Measurements from ENCODE around the gene MIX23. TPM values are rescaled to one million over a fixed set of nuclear protein-coding genes. Genes with fewer than 3 reads are reported as not detected.

The MIX23 gene
- total and polyA plus RNA-seq, 2 of the 4 experiments (the other 2 are of a cell fraction), result 10.0 to 26.7 TPM

DNA sequence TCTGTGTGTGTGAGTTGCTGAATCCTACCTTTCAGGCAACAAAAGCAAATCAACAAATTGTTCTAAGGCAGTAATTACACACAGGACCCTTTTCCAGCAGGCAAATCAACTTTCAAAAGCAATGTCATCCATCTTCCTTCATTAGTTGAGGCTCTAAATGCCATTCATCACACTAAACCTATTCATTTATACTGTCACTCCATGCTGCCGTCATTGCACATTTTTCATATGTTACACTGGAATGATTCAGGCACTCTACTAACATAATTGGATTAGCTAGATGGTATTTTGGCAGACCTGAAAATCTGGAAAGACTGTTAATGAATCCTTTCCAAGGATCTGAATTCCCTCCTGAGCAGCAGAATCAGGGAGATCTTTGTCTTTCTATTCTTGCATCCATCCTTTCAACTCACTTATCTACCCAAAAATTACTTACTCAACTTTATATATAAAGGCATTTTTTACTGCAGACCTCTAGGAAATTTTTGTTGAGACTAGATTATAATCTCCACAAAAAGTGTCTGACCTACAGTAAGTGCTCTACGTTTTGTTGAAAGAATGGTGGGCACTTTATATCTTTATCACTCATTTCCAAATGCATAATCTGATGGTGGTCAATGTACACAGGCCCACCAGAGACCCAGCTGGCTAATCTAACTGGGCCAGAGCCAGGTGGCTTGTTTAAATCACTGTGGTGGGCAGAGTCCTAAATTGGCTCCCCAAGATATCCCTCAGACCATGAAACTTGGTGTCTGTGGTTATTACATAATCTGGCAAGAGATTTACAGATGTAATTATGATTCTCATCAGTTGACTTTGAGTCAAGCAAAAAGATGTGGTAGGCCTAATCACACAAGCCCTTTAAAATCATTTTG, 25.0 kb downstream of the MIX23 start:
- H2BK5ac ChIP-seq (ENCODE audit: low read depth, low read length, poor library complexity, severe bottlenecking), result no peak overlapping the region
- H3K27ac ChIP-seq (ENCODE audit: insufficient read depth, low read length), result no peak overlapping the region
- CTCF ChIA-PET, result interaction anchor here (1.4 kb wide), 1 partner anchor 100 kb away, joined by 3 read pairs; no protein-coding TSS in a partner anchor
- no peak overlapping the region for H2BK20ac ChIP-seq (ENCODE audit: low read depth, low read length)
- H3K23ac ChIP-seq (ENCODE audit: low read depth, low read length), result no peak overlapping the region
- H2BK15ac ChIP-seq (ENCODE audit: low read depth, low read length), result no peak overlapping the region
- no peak overlapping the region for H3K9ac ChIP-seq (ENCODE audit: low read depth, low read length)
- BruUV-seq (replicated peaks), result no TSS peak
- H3K18ac ChIP-seq (ENCODE audit: low read depth, low read length), result no peak overlapping the region
- no peak overlapping the region for H2BK120ac ChIP-seq (ENCODE audit: low read depth, low read length)
- DNase-seq, result peak; percentile 1
- H3K4ac ChIP-seq (ENCODE audit: low read depth, low read length), result no peak overlapping the region
- no peak overlapping the region for H3K4me3 ChIP-seq (ENCODE audit: insufficient read depth, low read depth, low read length)
- H2AK9ac ChIP-seq (replicated peaks; ENCODE audit: low read depth, low read length, poor library complexity), result no peak overlapping the region
- POLR2A ChIA-PET (ENCODE audit: unreplicated experiment), result no interaction called here
- H3K4me1 ChIP-seq (ENCODE audit: control insufficient read depth, insufficient read depth, low read length), result no peaks in the 10 kb centered on the region
- H4K20me1 ChIP-seq (ENCODE audit: insufficient read depth, low read length), result no peaks in the 10 kb centered on the region
- no peak overlapping the region for H3K56ac ChIP-seq (ENCODE audit: extremely low read depth, insufficient read depth, low read length)
- H3K9me1 ChIP-seq (ENCODE audit: insufficient read depth, low read length), result no peaks in the 10 kb centered on the region
- no peaks in the 10 kb centered on the region for H3K9me3 ChIP-seq (ENCODE audit: control insufficient read depth, insufficient read depth, low read length)
- H3K79me1 ChIP-seq (ENCODE audit: low read depth in 1 of 2, low read length in 2 of 2), result no peaks in the 10 kb centered on the region
- in situ Hi-C loops (cut with MboI; ENCODE audit: low sequenced_read_pairs), result loop anchor here (10.0 kb wide), 1 partner anchor 253 kb away; no protein-coding TSS in a partner anchor
- no peak for TF ChIP-seq CEBPB (IDR thresholded peaks at IDR 0.05; ENCODE audit: low read depth, low read length)
- no peak for TF ChIP-seq RCOR1 (IDR thresholded peaks at IDR 0.05; ENCODE audit: insufficient replicate concordance, low read length)
- TF ChIP-seq RAD21 (IDR thresholded peaks at IDR 0.05; ENCODE audit: low read length), result no peak
- TF ChIP-seq CHD1 (IDR thresholded peaks at IDR 0.05; ENCODE audit: low read depth, low read length), result no peak
- TF ChIP-seq MAFK (IDR thresholded peaks at IDR 0.05; ENCODE audit: low read depth, low read length), result no peak
- TF ChIP-seq, protein P1, sequence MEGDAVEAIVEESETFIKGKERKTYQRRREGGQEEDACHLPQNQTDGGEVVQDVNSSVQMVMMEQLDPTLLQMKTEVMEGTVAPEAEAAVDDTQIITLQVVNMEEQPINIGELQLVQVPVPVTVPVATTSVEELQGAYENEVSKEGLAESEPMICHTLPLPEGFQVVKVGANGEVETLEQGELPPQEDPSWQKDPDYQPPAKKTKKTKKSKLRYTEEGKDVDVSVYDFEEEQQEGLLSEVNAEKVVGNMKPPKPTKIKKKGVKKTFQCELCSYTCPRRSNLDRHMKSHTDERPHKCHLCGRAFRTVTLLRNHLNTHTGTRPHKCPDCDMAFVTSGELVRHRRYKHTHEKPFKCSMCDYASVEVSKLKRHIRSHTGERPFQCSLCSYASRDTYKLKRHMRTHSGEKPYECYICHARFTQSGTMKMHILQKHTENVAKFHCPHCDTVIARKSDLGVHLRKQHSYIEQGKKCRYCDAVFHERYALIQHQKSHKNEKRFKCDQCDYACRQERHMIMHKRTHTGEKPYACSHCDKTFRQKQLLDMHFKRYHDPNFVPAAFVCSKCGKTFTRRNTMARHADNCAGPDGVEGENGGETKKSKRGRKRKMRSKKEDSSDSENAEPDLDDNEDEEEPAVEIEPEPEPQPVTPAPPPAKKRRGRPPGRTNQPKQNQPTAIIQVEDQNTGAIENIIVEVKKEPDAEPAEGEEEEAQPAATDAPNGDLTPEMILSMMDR (conservative IDR thresholded peaks at IDR 0.05; ENCODE audit: low read depth, low read length), result no peak
- no peak for TF ChIP-seq NFE2L2 (IDR thresholded peaks at IDR 0.05; ENCODE audit: low read depth, low read length)
- TF ChIP-seq POLR2A (IDR thresholded peaks at IDR 0.05; ENCODE audit: low read depth, low read length), result no peak
- peaks cover 5% of the 10 kb centered on the region for H3K36me3 ChIP-seq (ENCODE audit: control insufficient read depth, insufficient read depth, low read length)
- intact Hi-C loops (cut with micrococcal nuclease), result loop anchor here (2.0 to 10.0 kb wide), 2 partner anchors 553 to 811 kb away; no protein-coding TSS in a partner anchor
- no peak overlapping the region for H4K8ac ChIP-seq (ENCODE audit: low read depth in 2 of 2, low read length in 2 of 2)
- H4K5ac ChIP-seq (ENCODE audit: low read depth, low read length), result no peak overlapping the region
- no peak for ATAC-seq (ENCODE audit: low read depth)
- no peaks in the 10 kb centered on the region for H3K27me3 ChIP-seq (ENCODE audit: control insufficient read depth, insufficient read depth, low read length)
- WGBS, 2 experiments (ENCODE audit: extremely low coverage in 2 of 2, insufficient read length in 1 of 2), result no CpG with 5 or more reads among the region's 2 CpGs
- no peak overlapping the region for H4K91ac ChIP-seq (ENCODE audit: insufficient read depth, low read depth, low read length)
- no peak overlapping the region for H2AFZ ChIP-seq (replicated peaks; ENCODE audit: low read length, poor library complexity)
- H3K4me2 ChIP-seq (ENCODE audit: low read depth, low read length), result no peak overlapping the region
- no peak overlapping the region for H3K14ac ChIP-seq (replicated peaks; ENCODE audit: low read depth, low read length)
- no peak overlapping the region for H2AK5ac ChIP-seq (ENCODE audit: low read depth, low read length)
- dilution Hi-C loops (cut with HindIII; ENCODE audit: low sequenced_read_pairs, unreplicated experiment), result no loop called here
